HFFc6 (cell line): ENCODE data around the gene ASMT. TPM values are rescaled to one million over a fixed set of nuclear protein-coding genes. Genes with fewer than 3 reads are reported as not detected.
A peak's percentile ranks its signal among the peaks of the same experiment; 100 is the strongest.
"Not testable (repeated sequence)": the region's sequence is repeated elsewhere in the genome, so short reads cannot be mapped to it uniquely, and the experiment has no call there.

Experiments used
- DNase-seq: peaks from one replicate; pipeline ENCODE4 v3.0.0-alpha.2; 2018
- H3K27ac Mint-ChIP-seq: 2 replicates; pipeline ENCODE4 v1.8.0; 2020; ENCODE audit warnings: mild to moderate bottlenecking, mixed read lengths
- H3K27me3 Mint-ChIP-seq: 2 replicates; pipeline ENCODE4 v1.8.0; 2021; ENCODE audit warnings: mild to moderate bottlenecking, moderate library complexity, mixed read lengths; ENCODE audit not compliant: insufficient read depth
- H3K36me3 Mint-ChIP-seq: 2 replicates; pipeline ENCODE4 v1.8.0; 2021; ENCODE audit warnings: low read depth, mixed read lengths
- H3K4me1 Mint-ChIP-seq: 2 replicates; pipeline ENCODE4 v1.8.0; 2020; ENCODE audit warnings: low read depth, mixed read lengths
- H3K4me3 Mint-ChIP-seq: 2 replicates; pipeline ENCODE4 v1.8.0; 2020; ENCODE audit warnings: mild to moderate bottlenecking, moderate library complexity, mixed read lengths
- H3K9me3 Mint-ChIP-seq: 2 replicates; pipeline ENCODE4 v1.8.0; 2020; ENCODE audit warnings: mild to moderate bottlenecking, mixed read lengths
- total RNA-seq, 6 experiments: library from RNA; stranded (reverse); fragmentation: NEBNext Ultra II Directional; extraction: Animal tissue kit (Norgen Biotek cat#: 25700); gene quantifications; 2 replicates in 1 of 6; 3 replicates in 5 of 6; pipeline ENCODE4 v1.2.3, GENCODE V29; 2021
- TF ChIP-seq, protein P1 (sequence below): fragments of 200-600 bp; sonication (generic); IDR thresholded peaks from 2 replicates; pipeline ENCODE4 v1.5.0; 2021; ENCODE audit warnings: antibody characterized with exemption, mild to moderate bottlenecking

The ASMT gene
- total RNA-seq, 6 experiments from 2014 or later, result 0.38 TPM; not detected in 5

DNA sequence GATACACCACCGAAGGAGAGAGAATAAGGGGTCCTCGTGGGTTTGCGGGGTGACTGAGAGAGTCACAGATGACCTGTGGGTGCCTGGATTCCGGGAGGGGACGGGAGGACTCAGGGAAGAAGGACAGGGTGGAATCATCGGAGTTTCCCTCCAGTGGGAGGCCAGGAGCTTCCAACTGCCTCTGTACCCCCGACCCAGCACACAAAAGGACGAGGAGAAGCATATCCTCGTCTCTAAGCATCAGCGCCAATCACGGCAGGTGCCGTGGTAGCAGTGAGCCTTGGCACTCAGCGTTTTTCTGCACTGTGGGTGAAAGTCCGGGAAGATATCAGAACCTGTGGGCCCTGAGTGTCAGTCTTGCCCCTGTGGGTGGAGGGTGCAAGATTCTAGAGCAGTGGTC, 62.0 kb downstream of the ASMT start:
- Mint-ChIP-seq H3K9me3 (no peaks in the 10 kb centered on the region; the same call in 1 of the 2 replicates), H3K4me1 (peaks cover 6% of the 10 kb centered on the region; the same call in 1 of the 2 replicates), H3K4me3 (no peak overlapping the region), H3K27ac (no peak overlapping the region), H3K27me3 (peaks cover 5% of the 10 kb centered on the region), H3K36me3 (no peaks in the 10 kb centered on the region)
- TF ChIP-seq, protein P1, sequence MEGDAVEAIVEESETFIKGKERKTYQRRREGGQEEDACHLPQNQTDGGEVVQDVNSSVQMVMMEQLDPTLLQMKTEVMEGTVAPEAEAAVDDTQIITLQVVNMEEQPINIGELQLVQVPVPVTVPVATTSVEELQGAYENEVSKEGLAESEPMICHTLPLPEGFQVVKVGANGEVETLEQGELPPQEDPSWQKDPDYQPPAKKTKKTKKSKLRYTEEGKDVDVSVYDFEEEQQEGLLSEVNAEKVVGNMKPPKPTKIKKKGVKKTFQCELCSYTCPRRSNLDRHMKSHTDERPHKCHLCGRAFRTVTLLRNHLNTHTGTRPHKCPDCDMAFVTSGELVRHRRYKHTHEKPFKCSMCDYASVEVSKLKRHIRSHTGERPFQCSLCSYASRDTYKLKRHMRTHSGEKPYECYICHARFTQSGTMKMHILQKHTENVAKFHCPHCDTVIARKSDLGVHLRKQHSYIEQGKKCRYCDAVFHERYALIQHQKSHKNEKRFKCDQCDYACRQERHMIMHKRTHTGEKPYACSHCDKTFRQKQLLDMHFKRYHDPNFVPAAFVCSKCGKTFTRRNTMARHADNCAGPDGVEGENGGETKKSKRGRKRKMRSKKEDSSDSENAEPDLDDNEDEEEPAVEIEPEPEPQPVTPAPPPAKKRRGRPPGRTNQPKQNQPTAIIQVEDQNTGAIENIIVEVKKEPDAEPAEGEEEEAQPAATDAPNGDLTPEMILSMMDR, result no peak
- no peak for DNase-seq

DNA sequence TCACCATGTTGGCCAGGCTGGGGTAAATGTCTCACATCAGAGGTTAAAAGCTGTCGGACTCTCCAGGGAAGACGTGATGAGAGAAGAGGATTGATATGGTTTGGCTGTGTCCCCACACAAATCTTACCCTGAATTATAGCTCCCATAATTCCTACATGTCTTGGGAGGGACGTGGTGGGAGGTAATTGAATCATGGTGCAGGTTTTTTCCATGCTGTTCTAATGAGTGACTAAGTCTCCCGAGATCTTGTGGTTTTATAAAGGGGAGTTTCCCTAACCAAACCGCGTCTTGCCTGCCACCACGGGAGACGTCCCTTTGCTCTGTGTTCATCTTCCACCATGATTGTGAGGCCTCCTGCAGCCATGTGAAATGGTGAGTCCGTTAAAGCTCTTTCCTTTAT, 64.4 kb downstream of the ASMT start:
- Mint-ChIP-seq H3K4me1 (peaks cover 6% of the 10 kb centered on the region; the same call in 1 of the 2 replicates), H3K36me3 (no peaks in the 10 kb centered on the region; the same call in 1 of the 2 replicates), H3K27ac (no peak overlapping the region), H3K9me3 (no peaks in the 10 kb centered on the region; the same call in 1 of the 2 replicates), H3K4me3 (no peak overlapping the region; the same call in 1 of the 2 replicates), H3K27me3 (peaks cover 5% of the 10 kb centered on the region)
- no peak for DNase-seq
- TF ChIP-seq, protein P1, result no peak

DNA sequence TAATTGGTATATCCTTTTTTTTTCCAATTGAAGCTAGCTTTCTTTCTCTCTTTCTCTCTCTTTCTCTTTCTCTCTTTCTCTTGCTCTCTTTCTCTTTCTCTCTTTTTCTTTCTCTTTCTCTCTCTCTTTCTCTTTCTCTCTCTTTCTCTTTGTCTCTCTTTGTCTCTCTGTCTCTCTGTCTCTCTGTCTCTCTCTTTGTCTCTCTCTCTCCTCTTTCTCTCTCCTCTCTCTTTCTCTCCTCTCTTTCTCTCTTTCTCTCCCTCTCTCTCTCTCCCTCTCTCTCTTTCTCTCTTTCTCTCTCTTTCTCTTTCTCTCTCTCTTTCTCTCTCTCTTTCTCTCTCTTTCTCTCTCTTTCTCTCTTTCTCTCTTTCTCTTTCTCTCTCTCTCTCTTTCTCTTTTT, 66.6 kb downstream of the ASMT start:
- Mint-ChIP-seq H3K36me3 (no peaks in the 10 kb centered on the region; the same call in 1 of the 2 replicates), H3K4me1 (peaks cover 16% of the 10 kb centered on the region; the same call in 1 of the 2 replicates)

DNA sequence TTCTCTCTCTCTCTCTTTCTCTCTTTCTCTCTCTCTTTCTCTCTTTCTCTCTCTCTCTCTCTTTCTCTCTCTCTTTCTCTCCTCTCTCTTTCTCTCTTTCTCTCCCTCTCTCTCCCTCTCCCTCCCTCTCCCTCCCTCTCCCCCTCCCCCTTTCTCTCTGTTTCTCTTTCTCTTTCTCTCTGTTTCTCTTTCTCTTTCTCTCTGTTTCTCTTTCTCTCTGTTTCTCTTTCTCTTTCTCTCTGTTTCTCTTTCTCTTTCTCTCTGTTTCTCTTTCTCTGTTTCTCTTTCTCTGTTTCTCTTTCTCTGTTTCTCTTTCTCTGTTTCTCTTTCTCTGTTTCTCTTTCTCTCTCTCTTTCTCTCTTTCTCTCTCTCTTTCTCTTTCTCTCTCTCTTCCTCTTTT, 67.0 kb downstream of the ASMT start:
- H3K4me3 Mint-ChIP-seq, H3K9me3 Mint-ChIP-seq, H3K27ac Mint-ChIP-seq, DNase-seq, H3K27me3 Mint-ChIP-seq, H3K36me3 Mint-ChIP-seq: not testable (repeated sequence)
- H3K4me1 Mint-ChIP-seq, result peaks cover 20% of the 10 kb centered on the region

More for the DNA sequence above, 66.6 kb downstream of the ASMT start:
- Mint-ChIP-seq H3K27me3 (peaks cover 5% of the 10 kb centered on the region), H3K27ac (no peak overlapping the region), H3K9me3 (no peaks in the 10 kb centered on the region; the same call in 1 of the 2 replicates), H3K4me3 (no peak overlapping the region)
- TF ChIP-seq, protein P1, result no peak
- no peak for DNase-seq

DNA sequence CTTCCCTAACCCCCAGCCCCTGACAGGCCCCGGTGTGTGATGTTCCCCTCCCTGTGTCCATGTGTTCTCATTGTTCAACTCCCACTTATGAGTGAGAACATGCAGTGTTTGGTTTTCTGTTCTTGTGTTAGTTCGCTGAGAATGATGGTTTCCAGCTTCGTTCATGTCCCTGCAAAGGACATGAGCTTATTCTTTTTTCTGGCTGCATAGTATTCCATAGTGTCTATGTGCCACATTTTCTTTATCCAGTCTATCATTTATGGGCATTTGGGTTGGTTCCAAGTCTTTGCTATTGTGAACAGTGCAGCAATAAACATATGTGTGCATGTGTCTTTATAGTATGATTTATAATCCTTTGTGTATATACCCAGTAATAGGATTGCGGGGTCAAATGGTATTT, 67.6 kb downstream of the ASMT start:
- not testable (repeated sequence) for H3K27ac Mint-ChIP-seq, H3K4me3 Mint-ChIP-seq, H3K36me3 Mint-ChIP-seq, DNase-seq, H3K9me3 Mint-ChIP-seq, H3K27me3 Mint-ChIP-seq
- H3K4me1 Mint-ChIP-seq, result peaks cover 21% of the 10 kb centered on the region

DNA sequence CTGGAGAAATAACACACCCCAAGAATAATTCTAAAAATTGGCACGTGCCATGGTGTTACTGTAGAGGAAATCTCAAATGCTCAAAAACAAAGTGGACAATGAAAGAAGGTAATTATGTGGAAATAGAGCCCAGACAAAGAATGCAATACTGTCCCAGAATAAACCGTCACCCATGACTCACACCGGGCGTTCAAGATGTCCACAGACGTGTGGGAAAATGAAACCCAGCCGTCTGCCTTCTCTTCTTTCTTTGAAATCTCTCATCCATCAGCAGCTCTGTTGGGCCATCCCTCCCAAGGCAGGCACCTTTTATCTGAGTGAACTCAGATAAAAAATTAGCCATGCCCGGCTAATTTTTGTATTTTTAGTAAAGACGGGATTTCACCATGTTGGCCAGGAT, 70.0 kb downstream of the ASMT start:
- H3K27me3 Mint-ChIP-seq, H3K4me3 Mint-ChIP-seq, H3K9me3 Mint-ChIP-seq, H3K27ac Mint-ChIP-seq, DNase-seq, H3K36me3 Mint-ChIP-seq: not testable (repeated sequence)
- peaks cover 15% of the 10 kb centered on the region for H3K4me1 Mint-ChIP-seq

DNA sequence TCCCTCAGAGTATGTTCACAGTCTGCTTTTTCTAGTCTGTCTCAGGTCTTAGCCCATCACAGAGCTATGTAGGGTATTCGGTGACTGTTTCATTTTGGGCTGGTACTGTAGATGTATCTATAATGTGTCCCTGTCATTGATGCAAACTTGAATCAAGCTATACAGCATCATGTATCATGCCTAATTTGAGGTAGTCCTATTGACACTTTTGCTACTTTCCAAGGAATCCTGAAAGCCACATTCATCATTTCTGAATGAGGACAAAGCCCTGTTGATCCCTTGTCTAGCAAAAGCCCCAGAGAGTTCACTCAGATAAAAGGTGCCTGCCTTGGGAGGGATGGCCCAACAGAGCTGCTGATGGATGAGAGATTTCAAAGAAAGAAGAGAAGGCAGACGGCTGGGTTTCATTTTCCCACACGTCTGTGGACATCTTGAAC, 70.6 kb downstream of the ASMT start:
- not testable (repeated sequence) for DNase-seq, H3K27me3 Mint-ChIP-seq, H3K36me3 Mint-ChIP-seq, H3K9me3 Mint-ChIP-seq, H3K4me3 Mint-ChIP-seq, H3K27ac Mint-ChIP-seq
- H3K4me1 Mint-ChIP-seq, result peaks cover 19% of the 10 kb centered on the region

DNA sequence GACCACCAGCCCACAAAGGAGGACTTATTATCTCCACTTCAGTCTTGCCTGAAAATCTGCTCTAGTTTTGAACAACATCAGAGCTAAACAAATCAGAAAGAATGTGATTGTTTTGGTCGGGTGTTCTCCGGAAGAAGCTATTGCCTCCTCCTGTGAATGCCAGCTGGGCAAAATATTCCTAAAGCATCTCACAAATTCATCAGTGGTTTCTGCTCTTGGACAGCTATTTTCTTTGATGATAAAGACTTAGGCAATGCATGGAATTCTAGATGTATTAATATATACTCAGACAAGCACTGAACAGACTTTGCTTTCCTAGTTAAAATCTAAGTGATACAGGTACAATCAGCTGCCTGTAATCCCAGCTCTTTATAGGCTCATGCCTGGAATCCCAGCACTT, 71.8 kb downstream of the ASMT start:
- peaks cover 26% of the 10 kb centered on the region for H3K4me1 Mint-ChIP-seq
- H3K9me3 Mint-ChIP-seq, result no peaks in the 10 kb centered on the region
- no peaks in the 10 kb centered on the region; the same call in 1 of the 2 replicates for H3K36me3 Mint-ChIP-seq
- H3K4me3 Mint-ChIP-seq, result no peak overlapping the region
- TF ChIP-seq, protein P1, result no peak
- DNase-seq, result peak; percentile 25
- H3K27ac Mint-ChIP-seq, result no peak overlapping the region
- no peaks in the 10 kb centered on the region; the same call in 1 of the 2 replicates for H3K27me3 Mint-ChIP-seq
